Stimulated activated CD4-positive, alpha-beta T cell treated with anti-CD3 and anti-CD28 coated beads, Interleukin-12 subunit alpha, Interleukin-12 subunit beta, amount 100 ng/mL, for 4 hours (primary cell): ENCODE results near the gene SULF2.

Experiments
- DNase-seq: peaks from one replicate; pipeline ENCODE4 v3.0.0-alpha.2; 2020

SULF2 gene

GRCh38 chr20:47642118-47642517, 143.2 kb downstream of the SULF2 start:
- no peak for DNase-seq

GRCh38 chr20:47638851-47639250, 146.4 kb downstream of the SULF2 start:
- DNase-seq = no peak

- no peak for DNase-seq
Observed at GRCh38 chr20:47635256-47635655, 150.0 kb downstream of the SULF2 start.

GRCh38 chr20:47631078-47631477, 154.2 kb downstream of the SULF2 start:
- no peak for DNase-seq

- DNase-seq = no peak
Observed at GRCh38 chr20:47629907-47630306, 155.4 kb downstream of the SULF2 start.

- no peak for DNase-seq
Observed at GRCh38 chr20:47627540-47627939, 157.7 kb downstream of the SULF2 start.

- DNase-seq = no peak
Observed at GRCh38 chr20:47623206-47623605, 162.1 kb downstream of the SULF2 start.

GRCh38 chr20:47622118-47622665, 163.1 kb downstream of the SULF2 start:
- no peak for DNase-seq

- DNase-seq = no peak
Observed at GRCh38 chr20:47620808-47621805, 164.2 kb downstream of the SULF2 start.

- no peak for DNase-seq
Observed at GRCh38 chr20:47618479-47618878, 166.8 kb downstream of the SULF2 start.

- no peak for DNase-seq
Observed at GRCh38 chr20:47614703-47615309, 170.5 kb downstream of the SULF2 start.

- no peak for DNase-seq
Observed at GRCh38 chr20:47612670-47613069, 172.6 kb downstream of the SULF2 start.

GRCh38 chr20:47611785-47612184, 173.5 kb downstream of the SULF2 start:
- no peak for DNase-seq

GRCh38 chr20:47610945-47611250, 174.4 kb downstream of the SULF2 start:
- no peak for DNase-seq

GRCh38 chr20:47610247-47610944, 174.9 kb downstream of the SULF2 start:
- peak; percentile 62 for DNase-seq

- DNase-seq = no peak
Observed at GRCh38 chr20:47609001-47609400, 176.3 kb downstream of the SULF2 start.
